Naive thymus-derived CD4-positive, alpha-beta T cell (primary cell): ENCODE measurements around the gene ATP13A3. TPM values are rescaled to one million over a fixed set of nuclear protein-coding genes. Genes with fewer than 3 reads are reported as not detected.

Experiments
- ATAC-seq: fragments of 150-1000 bp; cut with Tn5 transposase; 2 replicates; pipeline ENCODE4 v1.10.0; 2021; ENCODE audit warnings: mild to moderate bottlenecking, moderate library complexity
- CTCF ChIA-PET: fragments of 350-600 bp; sonication (Branson Sonifier 250); formaldehyde crosslinking; loops from one replicate; lab custom pipeline; 2021; ENCODE audit warnings: antibody characterized with exemption; lab: Charles Lee
- POLR2A ChIA-PET: fragments of 350-600 bp; sonication (Branson Sonifier 250); formaldehyde crosslinking; loops from one replicate; lab custom pipeline; 2021; ENCODE audit warnings: antibody characterized with exemption, inconsistent platforms; lab: Charles Lee
- DNase-seq, 9 donors: peaks; one replicate each; pipeline versions ENCODE4 v3.0.0 to v3.0.0-alpha.2; 2020 to 2022; ENCODE audit warnings: mixed read lengths in 1 of 9
- H3K27ac ChIP-seq: one replicate; pipeline ENCODE4 v1.7.0; 2013; ENCODE audit warnings: mild to moderate bottlenecking, low read depth, low read length, moderate library complexity
- H3K27me3 ChIP-seq, 2 donors: one replicate each; pipeline ENCODE4 v1.7.0; 2013; ENCODE audit warnings: low read length in 2 of 2, mild to moderate bottlenecking in 2 of 2, moderate library complexity in 2 of 2; ENCODE audit not compliant: control insufficient read depth in 2 of 2, insufficient read depth in 2 of 2
- H3K36me3 ChIP-seq, 3 experiments: 1 replicate in 2 of 3; 2 replicates in 1 of 3; pipeline ENCODE4 v1.7.0; 2013; ENCODE audit warnings: low read length in 3 of 3, mild to moderate bottlenecking in 3 of 3, moderate library complexity in 1 of 3; ENCODE audit not compliant: insufficient read depth in 3 of 3, control insufficient read depth in 2 of 3
- H3K4me1 ChIP-seq, 2 donors: one replicate each; pipeline ENCODE4 v1.7.0; 2013; ENCODE audit warnings: low read length in 2 of 2, mild to moderate bottlenecking in 2 of 2, moderate library complexity in 1 of 2; ENCODE audit not compliant: control insufficient read depth in 2 of 2, insufficient read depth in 2 of 2
- H3K4me3 ChIP-seq: 2 replicates; pipeline ENCODE4 v1.7.0; 2013; ENCODE audit warnings: mild to moderate bottlenecking, low read length
- H3K9me3 ChIP-seq, 3 experiments: 1 replicate in 2 of 3; 2 replicates in 1 of 3; pipeline ENCODE4 v1.7.0; 2013; ENCODE audit warnings: low read length in 3 of 3; ENCODE audit not compliant: control insufficient read depth in 2 of 3
- H3K27ac Mint-ChIP-seq, 9 donors: one replicate each; pipeline ENCODE4 v1.8.0; 2020 to 2022; ENCODE audit warnings: mixed read lengths in 9 of 9, mild to moderate bottlenecking in 8 of 9, moderate library complexity in 5 of 9, inconsistent platforms in 2 of 9
- H3K27me3 Mint-ChIP-seq, 5 donors: one replicate each; pipeline ENCODE4 v1.8.0; 2021 to 2022; ENCODE audit warnings: mixed read lengths in 5 of 5, mild to moderate bottlenecking in 1 of 5
- H3K36me3 Mint-ChIP-seq, 5 donors: one replicate each; pipeline ENCODE4 v1.8.0; 2020 to 2022; ENCODE audit warnings: mixed read lengths in 5 of 5, mild to moderate bottlenecking in 3 of 5, inconsistent platforms in 1 of 5
- H3K4me1 Mint-ChIP-seq, 7 donors: one replicate each; pipeline ENCODE4 v1.8.0; 2020 to 2022; ENCODE audit warnings: mixed read lengths in 7 of 7, mild to moderate bottlenecking in 3 of 7, inconsistent platforms in 1 of 7
- H3K4me3 Mint-ChIP-seq, 10 donors: one replicate each; pipeline ENCODE4 v1.8.0; 2020 to 2022; ENCODE audit warnings: mild to moderate bottlenecking in 10 of 10, mixed read lengths in 10 of 10, moderate library complexity in 6 of 10, inconsistent platforms in 2 of 10
- H3K9me3 Mint-ChIP-seq, 11 donors: one replicate each; pipeline ENCODE4 v1.8.0; 2020 to 2022; ENCODE audit warnings: mixed read lengths in 11 of 11, mild to moderate bottlenecking in 4 of 11, inconsistent platforms in 1 of 11, moderate library complexity in 1 of 11
- intact Hi-C, 2 donors: fragments of 100-400 bp; cut with micrococcal nuclease; formaldehyde crosslinking; loops; one replicate each; pipeline ENCODE4 v1.15.1; 2023
- polyA plus RNA-seq, 2 donors: library from polyadenylated mRNA; unstranded; fragments of 300-500 nt; fragmentation: Illumina TruSeq; gene quantifications; one replicate each; pipeline ENCODE4 v1.2.3, GENCODE V29; 2021
- total RNA-seq, 6 experiments: library from RNA in 5 of 6; stranded (reverse) in 5 of 6; gene quantifications; 1 replicate in 5 of 6; 2 replicates in 1 of 6; pipeline ENCODE4 v1.2.3 and lab custom pipeline; 2021 to 2026

ATP13A3 gene
- total and polyA plus RNA-seq, 7 experiments from 2014 or later: 4.6 to 81.8 (median 46.7) TPM

GRCh38 chr3:194447657-194448056, 39.1 kb downstream of the ATP13A3 start:
- intact Hi-C loops: no loop called here
- Mint-ChIP-seq H3K27ac (no peak overlapping the region), H3K4me3 (no peak overlapping the region), H3K36me3 (peaks cover 9 to 66% (median 35%) of the 10 kb centered on the region in 5 donors), H3K9me3 (no peaks in the 10 kb centered on the region), H3K4me1 (peaks cover 0 to 9% (median 0%) of the 10 kb centered on the region in 7 donors), H3K27me3 (no peaks in the 10 kb centered on the region)
- ChIA-PET POLR2A (no interaction called here), CTCF (interaction anchor here (0.9 kb wide), 2 partner anchors 24 to 25 kb away, joined by 3 to 5 read pairs; no protein-coding TSS in a partner anchor)
- Histone ChIP-seq H3K27me3 (no peaks in the 10 kb centered on the region), H3K27ac (no peak overlapping the region), H3K4me1 (no peaks in the 10 kb centered on the region), H3K9me3 (no peaks in the 10 kb centered on the region), H3K4me3 (no peak overlapping the region), H3K36me3 (peaks cover 0 to 38% (median 4%) of the 10 kb centered on the region in 3 experiments)
- no peak for ATAC-seq
- DNase-seq: no peak

DNA sequence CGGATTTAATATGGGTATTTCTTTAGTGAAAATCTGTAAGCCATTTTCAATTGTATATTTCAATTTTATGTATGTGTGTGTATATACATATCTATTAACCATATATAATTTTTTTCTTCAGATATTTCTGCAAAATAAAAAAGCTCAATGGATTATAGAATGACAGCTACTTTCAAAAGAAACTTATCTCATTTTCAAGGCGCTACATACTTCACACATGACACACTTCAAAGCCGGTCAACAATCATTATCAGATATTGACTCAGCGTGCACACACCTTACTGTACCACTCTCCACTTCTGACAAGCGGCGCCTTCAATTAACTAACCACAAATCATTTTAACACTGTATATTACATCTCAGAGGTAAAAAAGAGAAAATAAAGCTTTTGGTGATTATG, 39.6 kb downstream of the ATP13A3 start:
- H3K9me3 ChIP-seq: no peaks in the 10 kb centered on the region
- CTCF ChIA-PET: interaction anchor here (0.9 kb wide), 1 partner anchor 26 kb away, joined by 3 read pairs; no protein-coding TSS in a partner anchor
- Mint-ChIP-seq H3K9me3 (no peaks in the 10 kb centered on the region), H3K36me3 (peaks cover 9 to 67% (median 32%) of the 10 kb centered on the region in 5 donors), H3K27ac (no peak overlapping the region), H3K4me1 (peaks cover 0 to 9% (median 0%) of the 10 kb centered on the region in 7 donors), H3K27me3 (no peaks in the 10 kb centered on the region), H3K4me3 (no peak overlapping the region)
- H3K36me3 ChIP-seq: peaks cover 0 to 36% (median 4%) of the 10 kb centered on the region in 3 experiments
- POLR2A ChIA-PET: no interaction called here
- H3K27ac ChIP-seq: no peak overlapping the region
- H3K4me3 ChIP-seq: no peak overlapping the region
- ATAC-seq: no peak
- intact Hi-C loops: no loop called here
- H3K4me1 ChIP-seq: no peaks in the 10 kb centered on the region
- no peaks in the 10 kb centered on the region for H3K27me3 ChIP-seq
- DNase-seq: no peak

GRCh38 chr3:194446754-194447153, 40.0 kb downstream of the ATP13A3 start:
- no peaks in the 10 kb centered on the region for H3K27me3 Mint-ChIP-seq
- Histone ChIP-seq H3K4me1 (no peaks in the 10 kb centered on the region), H3K36me3 (peaks cover 0 to 37% (median 4%) of the 10 kb centered on the region in 3 experiments), H3K9me3 (no peaks in the 10 kb centered on the region), H3K27me3 (no peaks in the 10 kb centered on the region), H3K27ac (no peak overlapping the region), H3K4me3 (no peak overlapping the region)
- POLR2A ChIA-PET: no interaction called here
- no peaks in the 10 kb centered on the region for H3K9me3 Mint-ChIP-seq
- CTCF ChIA-PET: interaction anchor here (0.9 kb wide), 1 partner anchor 26 kb away, joined by 3 read pairs; no protein-coding TSS in a partner anchor
- no peak for ATAC-seq
- intact Hi-C loops: no loop called here
- H3K4me3 Mint-ChIP-seq: no peak overlapping the region
- no peak for DNase-seq
- H3K27ac Mint-ChIP-seq: no peak overlapping the region
- H3K36me3 Mint-ChIP-seq: peaks cover 8 to 67% (median 30%) of the 10 kb centered on the region in 5 donors
- H3K4me1 Mint-ChIP-seq: peaks cover 0 to 8% (median 0%) of the 10 kb centered on the region in 7 donors

- no peak overlapping the region for H3K4me3 Mint-ChIP-seq
- peaks cover 0 to 7% (median 0%) of the 10 kb centered on the region in 7 donors for H3K4me1 Mint-ChIP-seq
- peak overlapping the region in 2 of 9 donors; percentile 16 to 81 for H3K27ac Mint-ChIP-seq
- intact Hi-C loops: no loop called here
- DNase-seq (peak in 3 of 9 donors; percentile 5 to 21 (median 6)), ATAC-seq (no peak)
- H3K36me3 Mint-ChIP-seq: peaks cover 3 to 67% (median 24%) of the 10 kb centered on the region in 5 donors
- no peak overlapping the region for H3K27ac ChIP-seq
- peaks cover 0 to 40% (median 4%) of the 10 kb centered on the region in 3 experiments for H3K36me3 ChIP-seq
- no peak overlapping the region for H3K4me3 ChIP-seq
- POLR2A ChIA-PET: no interaction called here
- no peaks in the 10 kb centered on the region for H3K4me1 ChIP-seq
- H3K27me3 Mint-ChIP-seq: no peaks in the 10 kb centered on the region
- no peaks in the 10 kb centered on the region for H3K9me3 ChIP-seq
- no peaks in the 10 kb centered on the region for H3K27me3 ChIP-seq
- CTCF ChIA-PET: interaction anchor here (0.6 to 0.7 kb wide), 2 partner anchors 146 to 709 kb away, joined by 3 read pairs; no protein-coding TSS in a partner anchor
- no peaks in the 10 kb centered on the region for H3K9me3 Mint-ChIP-seq
These were observed 40.6 kb downstream of the ATP13A3 start for GRCh38 chr3:194446172-194446571.

DNA sequence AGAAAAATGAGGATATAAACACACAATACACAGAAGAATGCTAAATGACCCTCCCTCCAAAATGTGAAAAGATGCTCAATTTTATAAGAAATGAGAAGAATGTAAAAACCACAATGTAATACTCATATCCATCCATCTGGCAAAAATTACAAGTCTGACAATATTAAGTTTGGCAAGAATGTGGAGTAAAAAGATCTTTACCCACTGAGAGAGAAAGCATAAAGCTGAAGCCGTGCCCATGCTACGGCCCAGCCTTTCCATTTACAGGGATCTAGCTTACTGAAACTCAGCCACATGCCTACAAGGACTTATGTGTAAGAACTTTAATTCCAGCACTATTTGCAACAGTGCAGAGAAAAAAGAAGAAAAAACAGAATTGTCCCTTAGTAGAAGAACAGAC, 42.9 kb downstream of the ATP13A3 start:
- intact Hi-C loops: no loop called here

GRCh38 chr3:194440756-194441155, 46.0 kb downstream of the ATP13A3 start:
- H3K4me1 ChIP-seq: no peaks in the 10 kb centered on the region
- no peak overlapping the region for H3K27ac Mint-ChIP-seq
- CTCF ChIA-PET: interaction anchor here (0.7 to 1.2 kb wide), 2 partner anchors 37 to 39 kb away, joined by 3 read pairs; no protein-coding TSS in a partner anchor

More for the DNA sequence above, 42.9 kb downstream of the ATP13A3 start:
- H3K4me3 Mint-ChIP-seq: no peak overlapping the region
- H3K27me3 Mint-ChIP-seq: no peaks in the 10 kb centered on the region
- no peaks in the 10 kb centered on the region for H3K9me3 ChIP-seq
- POLR2A ChIA-PET: no interaction called here
- peaks cover 7 to 71% (median 22%) of the 10 kb centered on the region in 5 donors for H3K36me3 Mint-ChIP-seq
- peaks cover 2 to 39% (median 7%) of the 10 kb centered on the region in 3 experiments for H3K36me3 ChIP-seq
- no peaks in the 10 kb centered on the region for H3K9me3 Mint-ChIP-seq
- no peaks in the 10 kb centered on the region for H3K27me3 ChIP-seq
- H3K4me1 Mint-ChIP-seq: peaks cover 0 to 17% (median 0%) of the 10 kb centered on the region in 7 donors
- H3K4me1 ChIP-seq: no peaks in the 10 kb centered on the region
- H3K27ac Mint-ChIP-seq: peak overlapping the region in 2 of 9 donors; percentile 4 to 53
- CTCF ChIA-PET: no interaction called here
- DNase-seq (no peak), ATAC-seq (no peak)
- no peak overlapping the region for H3K4me3 ChIP-seq
- H3K27ac ChIP-seq: no peak overlapping the region

More at GRCh38 chr3:194440756-194441155, 46.0 kb downstream of the ATP13A3 start:
- H3K9me3 Mint-ChIP-seq: no peaks in the 10 kb centered on the region
- H3K4me3 ChIP-seq: no peak overlapping the region
- no peak for ATAC-seq
- peaks cover 0 to 16% (median 0%) of the 10 kb centered on the region in 7 donors for H3K4me1 Mint-ChIP-seq
- POLR2A ChIA-PET: no interaction called here
- H3K36me3 Mint-ChIP-seq: peaks cover 4 to 71% (median 29%) of the 10 kb centered on the region in 5 donors
- no peaks in the 10 kb centered on the region for H3K27me3 ChIP-seq
- H3K9me3 ChIP-seq: no peaks in the 10 kb centered on the region
- intact Hi-C loops: no loop called here
- H3K36me3 ChIP-seq: peaks cover 0 to 40% (median 13%) of the 10 kb centered on the region in 3 experiments
- no peak overlapping the region for H3K27ac ChIP-seq
- no peak overlapping the region for H3K4me3 Mint-ChIP-seq
- no peak for DNase-seq
- no peaks in the 10 kb centered on the region for H3K27me3 Mint-ChIP-seq
